HCT116 (cell line): ENCODE results near the gene TBL1X. TPM values are rescaled to one million over a fixed set of nuclear protein-coding genes. Genes with fewer than 3 reads are reported as not detected.

ENCODE experiments used
- ATAC-seq: fragments of 200-7000 bp; cut with Tn5 transposase; 2 replicates; pipeline ENCODE4 v1.9.1; 2020; ENCODE audit warnings: mild to moderate bottlenecking, moderate library complexity
- BruUV-seq: library from RNA; stranded (reverse); fragments of 400-500 nt; replicated peaks from 2 replicates; lab custom pipeline; 2021; lab: Mats Ljungman, UMichigan
- CTCF ChIA-PET: fragments of 300-600 bp; sonication (Branson Sonifier 250); formaldehyde crosslinking; loops from one replicate; lab custom pipeline; 2021; ENCODE audit warnings: antibody characterized with exemption; lab: Charles Lee
- POLR2A ChIA-PET: fragments of 300-600, 350-600 bp; sonication (Branson Sonifier 250); formaldehyde crosslinking; loops from one replicate; lab custom pipeline; 2021; ENCODE audit warnings: antibody characterized with exemption; lab: Charles Lee
- RAD21 ChIA-PET, 2 experiments: fragments of 300-600 bp; sonication (Branson Sonifier 250); formaldehyde crosslinking; loops; one replicate each; lab custom pipeline; 2023; ENCODE audit warnings: low total read pairs in 2 of 2; ENCODE audit not compliant: uncharacterized antibody in 2 of 2, unreplicated experiment in 2 of 2, low non-redundant PET in 1 of 2; lab: Charles Lee
- DNase-seq: peaks from one replicate; pipeline ENCODE4 v3.0.0-alpha.2; 2010; ENCODE audit warnings: low read depth, low spot score
- H2AFZ ChIP-seq: fragments of 200-600 bp; shearing (Covaris generic), sonication (generic); 2 replicates; pipeline ENCODE4 v1.6.1; 2017; ENCODE audit warnings: low read depth, mixed run types, mixed read lengths, antibody characterized with exemption, low read length; ENCODE audit not compliant: poor library complexity, severe bottlenecking
- H3K27ac ChIP-seq: 2 replicates; pipeline ENCODE4 v1.5.1; 2012; ENCODE audit warnings: low read depth, low read length
- H3K27me3 ChIP-seq: fragments of 200-600 bp; sonication (generic); 2 replicates; pipeline ENCODE4 v1.6.1; 2016; ENCODE audit warnings: mixed run types, low read length, mixed read lengths; ENCODE audit not compliant: insufficient read depth
- H3K36me3 ChIP-seq, 2 experiments: fragments of 200-500 bp in 1 of 2; fragments of 200-600 bp in 1 of 2; sonication (Bioruptor generic) in 1 of 2; sonication (generic) in 1 of 2; 2 replicates each; pipeline versions ENCODE4 v1.5.1 to v1.6.1; 2014 to 2016; ENCODE audit warnings: low read length in 2 of 2, inconsistent platforms in 1 of 2, mixed read lengths in 1 of 2, mixed run types in 1 of 2; ENCODE audit not compliant: insufficient read depth in 2 of 2, control insufficient read depth in 1 of 2
- H3K4me1 ChIP-seq, 2 experiments: fragments of 200-600 bp in 1 of 2; sonication (generic) in 1 of 2; 2 replicates each; pipeline versions ENCODE4 v1.5.1 to v1.6.1; 2012 to 2017; ENCODE audit warnings: low read length in 2 of 2, inconsistent platforms in 1 of 2, mild to moderate bottlenecking in 1 of 2, mixed read lengths in 1 of 2, mixed run types in 1 of 2, moderate library complexity in 1 of 2; ENCODE audit not compliant: insufficient read depth in 2 of 2, control insufficient read depth in 1 of 2
- H3K4me2 ChIP-seq: fragments of 200-600 bp; sonication (generic); 2 replicates; pipeline ENCODE4 v1.6.1; 2017; ENCODE audit warnings: mixed run types, low read length, mixed read lengths
- H3K4me3 ChIP-seq, 2 experiments: fragments of 200-600 bp in 1 of 2; sonication (generic) in 1 of 2; replicated peaks in 1 of 2; 2 replicates each; pipeline ENCODE4 v1.5.1; 2011 to 2016; ENCODE audit warnings: low read length in 2 of 2, control low read depth in 1 of 2, low read depth in 1 of 2, mild to moderate bottlenecking in 1 of 2, mixed read lengths in 1 of 2, mixed run types in 1 of 2
- H3K79me2 ChIP-seq: fragments of 200-600 bp; sonication (generic); 2 replicates; pipeline ENCODE4 v1.6.1; 2017; ENCODE audit warnings: mild to moderate bottlenecking, mixed run types, low read length, moderate library complexity, mixed read lengths; ENCODE audit not compliant: insufficient read depth
- H3K9ac ChIP-seq: fragments of 200-600 bp; sonication (generic); 2 replicates; pipeline ENCODE4 v1.6.1; 2016; ENCODE audit warnings: low read length, mixed read lengths
- H3K9me2 ChIP-seq: fragments of 200-600 bp; sonication (generic), shearing (Covaris generic); 2 replicates; pipeline ENCODE4 v1.6.1; 2017; ENCODE audit warnings: mixed run types, mild to moderate bottlenecking, moderate library complexity; ENCODE audit not compliant: insufficient read depth
- H3K9me3 ChIP-seq, 2 experiments: fragments of 200-500 bp in 1 of 2; fragments of 200-600 bp in 1 of 2; sonication (Bioruptor generic) in 1 of 2; sonication (generic) in 1 of 2; 2 replicates each; pipeline ENCODE4 v1.6.1; 2014 to 2017; ENCODE audit warnings: low read length in 2 of 2, mixed read lengths in 2 of 2, inconsistent platforms in 1 of 2, low read depth in 1 of 2, mild to moderate bottlenecking in 1 of 2, mixed run types in 1 of 2, moderate library complexity in 1 of 2; ENCODE audit not compliant: control insufficient read depth in 1 of 2, insufficient read depth in 1 of 2
- H4K20me1 ChIP-seq: fragments of 200-600 bp; sonication (generic), shearing (Covaris generic); 2 replicates; pipeline ENCODE4 v1.6.1; 2017; ENCODE audit warnings: mixed run types, mild to moderate bottlenecking, moderate library complexity; ENCODE audit not compliant: insufficient read depth
- ATF3 ChIP-seq: IDR thresholded peaks from 2 replicates; pipeline ENCODE4 v1.6.1; 2012
- CBX3 ChIP-seq: IDR thresholded peaks from 2 replicates; pipeline ENCODE4 v1.6.1; 2012; ENCODE audit warnings: low read depth
- EGR1 ChIP-seq: IDR thresholded peaks from 2 replicates; pipeline ENCODE4 v1.6.1; 2012; ENCODE audit warnings: low read depth
- EZH2phosphoT487 ChIP-seq: fragments of 200-600 bp; IDR thresholded peaks from 2 replicates; pipeline ENCODE4 v1.6.1; 2018; ENCODE audit warnings: antibody characterized with exemption, borderline replicate concordance
- JUND ChIP-seq: IDR thresholded peaks from 2 replicates; pipeline ENCODE4 v1.6.1; 2012
- MAX ChIP-seq: IDR thresholded peaks from 2 replicates; pipeline ENCODE4 v1.6.1; 2012
- POLR2A ChIP-seq: IDR thresholded peaks from 2 replicates; pipeline ENCODE4 v1.7.0; 2011; ENCODE audit warnings: borderline replicate concordance; ENCODE audit not compliant: insufficient read depth, insufficient read length; ENCODE audit errors: extremely low read depth
- POLR2AphosphoS5 ChIP-seq: IDR thresholded peaks from 2 replicates; pipeline ENCODE4 v1.6.1; 2011; ENCODE audit warnings: mild to moderate bottlenecking, low read depth, low read length, moderate library complexity
- RAD21 ChIP-seq: IDR thresholded peaks from 2 replicates; pipeline ENCODE4 v1.6.1; 2012; ENCODE audit warnings: low read depth, mild to moderate bottlenecking
- REST ChIP-seq: IDR thresholded peaks from 2 replicates; pipeline ENCODE4 v1.6.1; 2012; ENCODE audit warnings: low read depth
- SIN3A ChIP-seq: IDR thresholded peaks from 2 replicates; pipeline ENCODE4 v1.6.1; 2012; ENCODE audit warnings: low read depth
- SP1 ChIP-seq: IDR thresholded peaks from 2 replicates; pipeline ENCODE4 v1.6.1; 2012; ENCODE audit warnings: low read depth
- SRF ChIP-seq: IDR thresholded peaks from 2 replicates; pipeline ENCODE4 v1.6.1; 2012; ENCODE audit warnings: low read depth
- TCF7L2 ChIP-seq: IDR thresholded peaks from 2 replicates; pipeline ENCODE4 v1.7.0; 2011; ENCODE audit warnings: borderline replicate concordance, inconsistent platforms; ENCODE audit not compliant: insufficient read depth, insufficient read length; ENCODE audit errors: extremely low read depth
- ZFX ChIP-seq: fragments of 450-650 bp; IDR thresholded peaks from 2 replicates; pipeline ENCODE4 v1.6.1; 2017
- intact Hi-C: fragments of 100-400 bp; cut with micrococcal nuclease; formaldehyde crosslinking; loops from 2 replicates; pipeline ENCODE4 v1.10.0; 2022
- total RNA-seq: library from RNA; stranded (reverse); gene quantifications from one replicate; pipeline ENCODE4 v1.2.1, GENCODE V29; 2021; ENCODE audit not compliant: unreplicated experiment
- TF ChIP-seq, protein P1 (sequence below), 3 experiments: fragments of 200-600 bp in 1 of 3; sonication (generic) in 1 of 3; IDR thresholded peaks in 2 of 3; conservative IDR thresholded peaks in 1 of 3; 2 replicates each; pipeline ENCODE4 v1.5.1; 2012 to 2017; ENCODE audit warnings: low read depth in 2 of 3, low read length in 2 of 3, antibody characterized with exemption in 1 of 3, borderline replicate concordance in 1 of 3, control low read depth in 1 of 3, mild to moderate bottlenecking in 1 of 3, mixed read lengths in 1 of 3, mixed run types in 1 of 3, moderate library complexity in 1 of 3; ENCODE audit not compliant: insufficient read depth in 1 of 3

Gene TBL1X
- total RNA-seq, 1 experiment from 2014 or later: 37.8 TPM

DNA sequence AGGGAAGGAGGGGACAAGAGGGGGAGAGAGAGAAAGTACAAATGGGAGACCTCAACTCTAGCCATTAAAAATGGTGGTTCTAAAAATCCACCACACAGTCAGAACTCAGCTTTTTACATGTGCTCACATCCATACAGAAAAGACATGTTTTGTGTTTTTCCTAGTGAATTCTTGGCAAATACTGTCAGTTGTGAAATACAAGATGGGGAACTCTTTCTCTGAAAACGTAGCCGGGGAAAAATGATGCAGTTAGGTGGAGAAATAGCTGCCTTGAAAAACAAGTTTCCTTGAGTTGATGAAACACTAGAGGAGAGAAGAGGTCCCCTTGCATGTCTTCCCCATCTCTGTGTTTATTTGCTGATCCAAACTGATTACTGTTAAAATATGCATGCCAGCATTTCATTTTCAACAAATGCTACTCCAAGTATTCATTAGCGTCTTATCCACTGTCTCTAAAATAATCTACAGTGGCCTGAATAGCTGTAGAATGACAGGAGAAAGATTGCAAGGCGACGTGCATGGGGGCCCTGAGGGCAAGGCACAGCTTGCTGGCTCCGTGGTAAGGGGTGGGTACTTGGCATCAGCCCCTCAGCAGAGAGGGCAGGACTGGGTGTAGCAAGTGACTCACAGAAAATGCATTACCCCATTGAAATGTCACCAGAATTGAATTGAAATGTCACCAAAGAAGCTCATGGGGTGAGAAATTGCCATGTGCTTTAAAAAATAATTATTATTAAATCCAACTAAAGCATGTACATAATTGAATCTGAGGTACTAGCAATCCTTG is 48.1 kb upstream of the TBL1X start:
- H3K4me2 ChIP-seq: no peak overlapping the region

More for the DNA sequence above, 48.1 kb upstream of the TBL1X start:
- intact Hi-C loops: no loop called here
- POLR2A ChIA-PET: no interaction called here
- CTCF ChIA-PET: no interaction called here
- H3K4me1 ChIP-seq: no peaks in the 10 kb centered on the region
- H3K9me2 ChIP-seq: no peaks in the 10 kb centered on the region
- TF ChIP-seq CBX3: no peak
- no peak for TF ChIP-seq MAX
- TF ChIP-seq REST: no peak
- TF ChIP-seq TCF7L2: no peak
- no peak for TF ChIP-seq POLR2A
- TF ChIP-seq POLR2AphosphoS5: no peak
- TF ChIP-seq SIN3A: no peak
- no peak for TF ChIP-seq EZH2phosphoT487
- no peak for TF ChIP-seq EGR1
- no peak for TF ChIP-seq JUND
- TF ChIP-seq, protein P1, sequence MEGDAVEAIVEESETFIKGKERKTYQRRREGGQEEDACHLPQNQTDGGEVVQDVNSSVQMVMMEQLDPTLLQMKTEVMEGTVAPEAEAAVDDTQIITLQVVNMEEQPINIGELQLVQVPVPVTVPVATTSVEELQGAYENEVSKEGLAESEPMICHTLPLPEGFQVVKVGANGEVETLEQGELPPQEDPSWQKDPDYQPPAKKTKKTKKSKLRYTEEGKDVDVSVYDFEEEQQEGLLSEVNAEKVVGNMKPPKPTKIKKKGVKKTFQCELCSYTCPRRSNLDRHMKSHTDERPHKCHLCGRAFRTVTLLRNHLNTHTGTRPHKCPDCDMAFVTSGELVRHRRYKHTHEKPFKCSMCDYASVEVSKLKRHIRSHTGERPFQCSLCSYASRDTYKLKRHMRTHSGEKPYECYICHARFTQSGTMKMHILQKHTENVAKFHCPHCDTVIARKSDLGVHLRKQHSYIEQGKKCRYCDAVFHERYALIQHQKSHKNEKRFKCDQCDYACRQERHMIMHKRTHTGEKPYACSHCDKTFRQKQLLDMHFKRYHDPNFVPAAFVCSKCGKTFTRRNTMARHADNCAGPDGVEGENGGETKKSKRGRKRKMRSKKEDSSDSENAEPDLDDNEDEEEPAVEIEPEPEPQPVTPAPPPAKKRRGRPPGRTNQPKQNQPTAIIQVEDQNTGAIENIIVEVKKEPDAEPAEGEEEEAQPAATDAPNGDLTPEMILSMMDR (IDR thresholded peaks at IDR 0.05 in 2 of 3, conservative IDR thresholded peaks at IDR 0.05 in 1 of 3; ENCODE audit: borderline replicate concordance in 1 of 3, insufficient read depth in 1 of 3, low read depth in 2 of 3, low read length in 2 of 3): no peak
- no peak for TF ChIP-seq SRF
- no peak for TF ChIP-seq SP1
- TF ChIP-seq RAD21: no peak
- TF ChIP-seq ZFX: no peak
- TF ChIP-seq ATF3: no peak
- no peaks in the 10 kb centered on the region for H3K27me3 ChIP-seq
- no peak overlapping the region for H3K9ac ChIP-seq
- no peaks in the 10 kb centered on the region for H3K36me3 ChIP-seq
- no peaks in the 10 kb centered on the region for H3K9me3 ChIP-seq
- no peaks in the 10 kb centered on the region for H4K20me1 ChIP-seq
- no peak overlapping the region for H3K27ac ChIP-seq
- DNase-seq: no peak
- H3K79me2 ChIP-seq: no peaks in the 10 kb centered on the region
- H3K4me3 ChIP-seq: no peak overlapping the region
- no peak overlapping the region for H2AFZ ChIP-seq
- no TSS peak for BruUV-seq
- ATAC-seq: no peak
- RAD21 ChIA-PET: no interaction called here
